CD4-positive, alpha-beta T cell treated with Interleukin-6 for 4 hours (primary cell): ENCODE measurements around the gene ZRSR2.

Experiments used
- DNase-seq: peaks from one replicate; pipeline ENCODE4 v3.0.0-alpha.2; 2020; ENCODE audit warnings: mixed read lengths

The ZRSR2 gene

DNA sequence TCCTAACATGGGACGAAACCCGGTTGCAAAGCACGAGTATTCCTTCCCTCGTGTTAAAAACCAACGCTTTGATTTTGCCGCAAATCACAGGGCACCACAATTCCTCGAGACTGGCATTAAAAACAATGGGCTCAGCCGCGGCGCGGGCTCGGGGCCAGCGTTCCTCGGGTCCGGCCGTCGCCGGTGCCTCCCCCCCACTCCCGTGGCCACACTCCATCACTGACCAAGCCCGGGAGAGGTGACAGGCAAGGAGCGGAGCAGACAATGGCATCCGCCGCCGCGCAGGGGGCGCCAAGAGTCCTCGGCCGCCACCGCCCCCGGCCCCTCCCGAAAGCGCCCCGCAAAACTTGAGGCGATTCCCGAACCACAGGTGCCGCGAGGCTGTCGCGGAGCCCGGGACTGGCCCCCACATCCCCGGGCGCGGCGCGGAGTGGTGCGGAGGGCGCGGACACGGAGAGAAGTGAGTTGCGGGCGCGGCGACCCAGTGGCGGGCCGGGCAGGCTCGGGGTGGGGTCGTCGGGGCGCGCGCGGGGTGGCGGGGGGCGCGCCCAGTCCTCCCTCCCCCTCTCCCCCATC lies 63.9 kb downstream of the ZRSR2 start:
- peak; percentile 59 for DNase-seq

DNA sequence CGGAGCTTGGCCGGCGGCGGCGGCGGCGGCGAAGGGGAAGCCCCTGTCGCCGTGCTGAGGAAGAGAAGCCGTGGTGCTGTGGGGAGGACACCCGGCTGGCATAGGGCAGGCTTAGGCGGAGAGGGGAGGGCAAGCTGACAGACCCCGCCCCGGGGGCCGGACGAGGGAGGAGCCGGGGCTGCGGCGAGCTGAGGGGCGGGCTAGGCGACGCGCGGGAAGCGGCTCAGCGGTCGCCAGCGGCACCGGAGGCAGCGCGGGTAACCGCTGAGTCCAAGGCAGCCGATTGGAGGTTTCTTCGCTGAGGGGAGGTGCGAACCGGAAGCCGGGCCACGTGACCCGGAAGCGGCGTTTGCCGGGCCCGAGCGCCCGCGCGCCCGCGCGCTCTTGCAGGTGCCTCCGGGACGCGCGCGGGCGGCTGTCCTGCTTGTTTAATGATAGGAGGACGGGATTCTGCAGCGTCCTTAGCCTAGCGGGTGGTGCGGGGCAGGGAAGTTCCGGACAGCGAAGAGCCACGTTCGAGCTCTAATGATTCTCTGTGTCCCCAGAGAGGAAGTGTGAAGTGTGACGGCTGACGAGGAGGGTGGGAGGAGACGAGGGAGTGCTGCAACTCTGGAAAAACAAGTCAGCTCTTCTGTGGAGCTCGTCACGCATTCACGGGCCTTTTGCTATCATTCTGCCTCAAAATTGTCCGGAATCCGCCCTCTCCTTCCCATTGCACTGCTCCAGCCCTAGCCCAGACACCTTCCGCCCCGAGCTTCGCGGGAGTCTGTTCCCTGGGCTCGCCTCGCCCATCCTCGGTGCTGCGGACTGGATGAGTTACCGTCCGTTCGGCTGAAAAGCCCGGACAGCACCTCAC lies 64.7 kb downstream of the ZRSR2 start, which contains the start of gene AP1S2:
Gene AP1S2, minus strand, starts transcription at position 102 of the 856 bp plus-strand sequence. CDS start 2,289 bp downstream, outside the sequence.
- DNase-seq: peak; percentile 97

DNA sequence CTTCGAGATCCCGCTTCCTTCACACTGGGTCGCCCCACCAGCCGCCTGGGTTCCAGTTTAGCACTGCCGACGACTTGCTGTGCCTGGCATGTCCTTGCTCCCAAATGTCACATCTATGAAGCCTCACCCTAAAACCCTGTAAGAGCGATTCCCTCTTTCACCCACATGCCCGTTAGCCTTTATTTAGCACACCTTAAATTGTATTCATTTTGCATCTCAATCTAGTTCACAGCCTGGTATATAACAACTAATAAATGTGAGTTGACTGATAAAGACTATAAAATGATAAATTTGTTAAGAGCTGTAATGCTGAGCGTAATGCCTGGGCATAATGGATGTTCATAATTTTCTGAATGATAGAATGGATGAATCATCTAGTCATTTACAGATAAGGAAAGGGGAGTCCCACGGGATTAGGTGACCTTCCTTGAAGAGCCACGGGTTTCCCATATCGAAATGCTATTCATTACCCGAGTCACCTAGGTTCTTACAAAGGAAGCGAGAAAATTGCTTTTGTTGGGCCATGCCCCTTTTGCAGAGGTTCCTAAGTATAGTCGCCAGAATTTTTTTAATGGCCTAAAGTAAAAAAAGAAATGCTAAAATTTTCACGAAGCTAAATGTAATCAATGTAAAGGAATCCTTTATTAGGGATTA lies 65.4 kb downstream of the ZRSR2 start:
- no peak for DNase-seq

DNA sequence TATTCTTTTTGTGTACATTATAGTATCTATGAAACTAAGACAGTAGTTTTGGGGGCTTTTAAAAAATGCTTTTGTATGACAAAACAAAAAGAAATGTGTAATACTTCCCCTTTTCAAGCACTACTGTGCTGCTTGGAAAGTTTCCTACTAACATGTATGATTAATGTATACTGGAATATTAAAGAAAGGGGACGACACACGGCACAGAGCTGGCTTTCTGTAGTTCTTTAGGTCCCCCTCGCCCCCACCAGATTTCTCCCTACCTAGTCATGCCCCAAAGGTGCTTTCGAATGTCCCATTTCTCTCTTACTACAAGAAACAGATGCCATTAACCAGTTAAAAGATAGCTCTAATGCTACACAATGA lies 65.9 kb downstream of the ZRSR2 start:
- no peak for DNase-seq

DNA sequence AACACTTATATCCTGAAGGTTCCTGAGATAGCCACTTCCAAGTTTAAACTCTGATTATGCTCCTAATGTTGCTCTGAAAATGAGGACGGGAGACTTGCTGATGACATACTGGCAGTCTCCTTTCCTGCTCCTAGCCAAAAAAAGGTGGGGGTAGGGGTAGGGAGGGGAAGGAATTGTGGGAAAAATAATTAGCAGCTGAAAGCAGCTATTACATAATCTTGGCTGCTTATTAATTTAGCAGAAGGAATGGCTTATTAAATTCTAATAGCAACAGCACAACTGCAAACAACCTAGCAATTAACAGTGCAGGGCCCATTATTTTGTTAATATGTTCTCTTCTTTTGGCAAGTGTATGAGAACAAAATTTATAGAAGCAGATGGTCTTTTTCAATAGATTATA lies 66.4 kb downstream of the ZRSR2 start:
- DNase-seq: no peak

DNA sequence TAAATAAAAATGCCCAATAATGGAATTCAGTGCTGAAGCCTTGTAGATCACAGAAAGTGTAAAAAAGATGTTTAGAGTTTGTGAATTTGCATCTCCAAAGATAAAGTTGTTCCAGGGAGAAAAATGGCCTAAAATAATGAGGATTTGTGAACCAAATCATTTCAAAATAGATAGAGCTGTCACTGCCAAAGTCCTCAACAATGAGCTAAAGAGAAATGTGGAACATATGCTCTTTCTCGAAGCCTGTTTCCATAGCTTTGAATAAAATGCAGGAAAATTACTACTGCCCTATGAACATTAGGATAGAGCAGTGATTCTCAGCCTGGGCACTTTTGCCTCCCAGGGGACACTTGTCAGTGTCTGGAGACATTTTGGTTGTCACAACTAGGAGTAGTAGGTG lies 67.8 kb downstream of the ZRSR2 start:
- no peak for DNase-seq

DNA sequence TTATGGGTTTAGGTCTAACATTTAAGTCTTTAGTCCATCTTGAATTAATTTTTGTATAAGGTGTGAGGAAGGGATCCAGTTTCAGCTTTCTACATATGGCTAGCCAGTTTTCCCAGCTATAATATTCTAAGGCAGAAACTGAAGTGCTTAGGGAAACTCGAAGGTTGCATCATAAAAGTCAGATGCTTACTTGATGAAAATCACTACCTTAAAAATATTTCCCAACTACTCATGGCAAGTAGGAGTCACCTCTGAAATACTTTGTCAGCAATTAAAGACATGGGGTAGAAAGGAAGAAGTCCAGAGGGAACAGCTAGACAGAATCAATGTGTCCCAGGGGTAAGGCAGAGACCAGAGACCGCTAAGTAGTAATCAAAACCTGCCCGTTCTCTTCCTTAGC lies 70.6 kb downstream of the ZRSR2 start:
- no peak for DNase-seq

DNA sequence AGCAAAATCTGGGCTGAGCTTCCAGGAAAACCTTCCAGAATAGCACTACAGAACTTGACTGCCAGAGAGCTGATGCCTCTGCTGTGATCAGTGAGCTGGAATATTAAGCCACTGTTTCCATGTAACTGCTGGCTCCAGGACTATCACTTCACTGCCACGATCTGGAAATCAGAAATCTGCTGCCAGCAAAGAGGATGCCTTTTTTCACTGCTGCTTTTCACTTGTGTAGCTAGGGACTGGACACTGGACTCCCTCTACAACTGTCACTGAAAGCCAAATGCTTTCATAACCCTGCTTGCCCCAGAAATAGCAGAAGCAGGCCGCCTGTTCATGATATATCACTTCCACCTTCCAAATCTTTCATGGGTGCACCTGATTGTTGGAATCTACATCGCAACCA lies 73.7 kb downstream of the ZRSR2 start:
- DNase-seq: no peak

DNA sequence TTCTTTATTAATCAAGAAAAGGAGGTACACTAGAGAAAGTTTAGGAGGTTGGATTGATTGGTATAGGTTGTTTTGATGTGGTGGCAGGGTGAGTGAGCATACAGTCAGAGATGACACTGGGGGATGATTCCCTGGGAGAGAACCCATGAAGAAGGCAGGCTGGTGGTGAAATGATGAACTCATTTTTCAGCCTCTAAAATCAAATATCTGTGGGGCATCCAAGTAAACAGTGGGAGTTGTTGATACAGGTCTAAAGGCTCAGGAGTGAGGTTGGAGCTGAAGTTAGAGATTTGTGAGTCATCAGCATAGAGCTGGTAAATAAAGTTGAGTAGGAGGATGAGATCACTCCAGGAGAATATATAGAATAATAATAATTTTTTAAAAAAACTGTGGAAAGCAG lies 74.3 kb downstream of the ZRSR2 start:
- DNase-seq: no peak

DNA sequence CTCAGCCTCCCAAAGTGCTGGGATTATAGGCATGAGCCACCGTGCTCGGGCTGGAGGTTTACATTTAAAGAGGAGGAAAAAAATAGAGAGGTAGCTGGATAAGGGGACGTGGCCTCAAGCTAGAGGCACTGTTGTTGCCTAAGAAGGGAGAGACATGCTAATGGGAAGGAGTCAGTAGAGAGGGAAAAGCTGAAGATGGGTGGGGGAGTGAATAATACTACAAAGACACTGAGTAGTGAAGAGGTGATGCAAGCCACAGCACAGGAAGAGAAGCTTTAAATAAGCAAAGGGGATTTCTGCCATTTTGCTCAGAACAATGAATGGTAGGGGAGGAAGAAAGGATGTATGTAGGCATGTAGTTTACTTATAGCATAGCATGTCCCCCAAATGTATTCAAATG lies 75.9 kb downstream of the ZRSR2 start:
- no peak for DNase-seq

DNA sequence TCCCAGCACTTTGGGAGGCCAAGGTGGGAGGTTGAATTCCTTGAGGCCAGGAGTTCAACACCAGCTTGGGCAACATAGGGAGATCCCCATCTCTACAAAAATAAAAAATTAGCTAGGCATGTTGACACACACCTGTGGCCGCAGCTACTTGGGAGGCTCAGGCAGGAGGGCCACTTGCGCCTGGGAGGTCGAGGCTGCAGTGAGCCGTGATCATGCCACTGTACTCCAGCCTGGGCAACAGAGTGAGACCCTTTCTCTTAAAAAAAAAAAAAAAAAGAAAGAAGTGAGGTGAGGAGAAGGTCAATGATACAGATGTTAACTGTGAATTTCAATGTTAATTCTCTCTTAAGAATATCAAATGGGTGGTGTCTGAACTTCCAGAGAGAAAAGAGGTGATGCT lies 79.4 kb downstream of the ZRSR2 start:
- DNase-seq: no peak

DNA sequence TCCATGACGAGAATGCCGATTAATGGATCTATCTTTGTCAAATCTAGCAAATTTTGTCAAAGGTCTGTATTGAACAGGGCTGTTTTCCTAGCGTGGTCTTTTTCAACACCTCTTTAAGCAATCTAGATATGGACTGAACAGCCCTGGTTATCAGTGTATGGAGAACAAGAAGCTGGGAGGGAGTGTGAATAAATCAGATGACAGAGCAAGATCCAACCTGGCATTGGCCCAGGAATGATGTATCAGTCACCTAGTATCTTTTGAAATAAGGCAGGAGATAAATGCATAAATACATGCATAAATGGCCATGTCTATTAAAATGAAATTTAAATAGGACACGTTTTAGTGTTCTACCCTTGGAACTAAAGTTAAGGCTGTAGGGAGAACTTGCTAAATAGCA lies 80.0 kb downstream of the ZRSR2 start:
- DNase-seq: no peak
